CD14-positive monocyte (primary cell): Measurements from ENCODE around the gene CARD8. TPM values are rescaled to one million over a fixed set of nuclear protein-coding genes. Genes with fewer than 3 reads are reported as not detected.

Experiments
- DNase-seq, 3 donors: peaks; one replicate each; pipeline ENCODE4 v3.0.0-alpha.2; 2011 to 2022
- H2AFZ ChIP-seq: 2 replicates; pipeline ENCODE4 v1.6.0; 2012; ENCODE audit warnings: mild to moderate bottlenecking, low read depth, low read length, inconsistent platforms; ENCODE audit not compliant: insufficient read depth, poor library complexity, severe bottlenecking
- H3K27ac ChIP-seq, 2 donors: 1 replicate in 1 of 2; 2 replicates in 1 of 2; pipeline ENCODE4 v1.5.1; 2012 to 2013; ENCODE audit warnings: low read length in 2 of 2, control low read depth in 1 of 2, inconsistent platforms in 1 of 2, low read depth in 1 of 2, mild to moderate bottlenecking in 1 of 2
- H3K27me3 ChIP-seq, 2 donors: one replicate each; pipeline versions ENCODE4 v1.6.0 to v1.6.1; 2011 to 2013; ENCODE audit warnings: low read length in 2 of 2; ENCODE audit not compliant: control insufficient read depth in 2 of 2, insufficient read depth in 2 of 2
- H3K36me3 ChIP-seq, 2 donors: replicated peaks in 1 of 2; 1 replicate in 1 of 2; 2 replicates in 1 of 2; pipeline versions ENCODE4 v1.5.1 to v1.6.1; 2012 to 2013; ENCODE audit warnings: low read length in 2 of 2, control low read depth in 1 of 2, inconsistent platforms in 1 of 2, mild to moderate bottlenecking in 1 of 2; ENCODE audit not compliant: insufficient read depth in 2 of 2, control insufficient read depth in 1 of 2
- H3K4me1 ChIP-seq, 2 donors: 1 replicate in 1 of 2; 2 replicates in 1 of 2; pipeline versions ENCODE4 v1.5.1 to v1.6.1; 2012 to 2013; ENCODE audit warnings: low read length in 2 of 2, control low read depth in 1 of 2, inconsistent platforms in 1 of 2, mild to moderate bottlenecking in 1 of 2, moderate library complexity in 1 of 2; ENCODE audit not compliant: insufficient read depth in 2 of 2, control insufficient read depth in 1 of 2
- H3K4me2 ChIP-seq: replicated peaks from 2 replicates; pipeline ENCODE3; 2012; ENCODE audit warnings: low read length, moderate library complexity, mild to moderate bottlenecking; ENCODE audit not compliant: poor library complexity, severe bottlenecking; ENCODE audit errors: extremely low read depth
- H3K4me3 ChIP-seq, 3 experiments: fragments of 200-600 bp in 1 of 3; sonication (generic) in 1 of 3; replicated peaks in 1 of 3; 1 replicate in 2 of 3; 2 replicates in 1 of 3; pipeline ENCODE4 v1.5.1; 2011 to 2013; ENCODE audit warnings: low read length in 3 of 3, mild to moderate bottlenecking in 3 of 3, control low read depth in 2 of 3, low read depth in 2 of 3, inconsistent platforms in 1 of 3, moderate library complexity in 1 of 3
- H3K79me2 ChIP-seq: 2 replicates; pipeline ENCODE4 v1.6.0; 2012; ENCODE audit warnings: mild to moderate bottlenecking, control low read depth, inconsistent platforms, low read length, moderate library complexity; ENCODE audit not compliant: insufficient read depth
- H3K9ac ChIP-seq: 2 replicates; pipeline ENCODE4 v1.6.0; 2017; ENCODE audit warnings: low read length, mild to moderate bottlenecking; ENCODE audit not compliant: insufficient read depth, poor library complexity, severe bottlenecking
- H3K9me3 ChIP-seq, 2 donors: replicated peaks in 1 of 2; 1 replicate in 1 of 2; 2 replicates in 1 of 2; pipeline versions ENCODE4 v1.5.1 to v1.6.1; 2012 to 2013; ENCODE audit warnings: low read length in 2 of 2, control low read depth in 1 of 2; ENCODE audit not compliant: control insufficient read depth in 1 of 2, insufficient read depth in 1 of 2
- H4K20me1 ChIP-seq: 2 replicates; pipeline ENCODE4 v1.6.0; 2012; ENCODE audit warnings: mild to moderate bottlenecking, low read length, control low read depth, moderate library complexity; ENCODE audit not compliant: insufficient read depth
- H3K27ac Mint-ChIP-seq, 7 donors: one replicate each; pipeline ENCODE4 v1.8.0; 2020; ENCODE audit warnings: mild to moderate bottlenecking in 7 of 7, mixed read lengths in 7 of 7, moderate library complexity in 6 of 7, inconsistent platforms in 2 of 7
- H3K27me3 Mint-ChIP-seq, 3 donors: one replicate each; pipeline ENCODE4 v1.8.0; 2021 to 2022; ENCODE audit warnings: low read depth in 3 of 3, mild to moderate bottlenecking in 3 of 3, mixed read lengths in 3 of 3, moderate library complexity in 3 of 3, inconsistent platforms in 1 of 3
- H3K36me3 Mint-ChIP-seq, 2 donors: one replicate each; pipeline ENCODE4 v1.8.0; 2020; ENCODE audit warnings: mixed read lengths in 2 of 2, inconsistent platforms in 1 of 2, mild to moderate bottlenecking in 1 of 2
- H3K4me1 Mint-ChIP-seq: one replicate; pipeline ENCODE4 v1.8.0; 2020; ENCODE audit warnings: mild to moderate bottlenecking, mixed read lengths
- H3K4me3 Mint-ChIP-seq, 2 donors: one replicate each; pipeline ENCODE4 v1.8.0; 2020; ENCODE audit warnings: mild to moderate bottlenecking in 2 of 2, mixed read lengths in 2 of 2, moderate library complexity in 1 of 2
- H3K9me3 Mint-ChIP-seq, 7 donors: one replicate each; pipeline ENCODE4 v1.8.0; 2020 to 2022; ENCODE audit warnings: mixed read lengths in 7 of 7, mild to moderate bottlenecking in 6 of 7, moderate library complexity in 6 of 7, inconsistent platforms in 2 of 7
- WGBS: methylation state at CpG from one replicate; pipeline ENCODE4 v1.1.5; 2013; ENCODE audit warnings: missing lambda C conversion rate; ENCODE audit not compliant: insufficient coverage; 5-methylcytosine and 5-hydroxymethylcytosine counted together
- intact Hi-C, 2 donors: fragments of 100-400 bp; cut with micrococcal nuclease; formaldehyde crosslinking; loops; one replicate each; pipeline versions ENCODE4 v1.15.0 to v1.15.1; 2023
- polyA plus RNA-seq, 3 donors: library from polyadenylated mRNA; depleted of rRNA in 1 of 3; unstranded in 2 of 3; stranded (reverse) in 1 of 3; fragments of 300-500 nt in 2 of 3; fragments of >200 nt in 1 of 3; fragmentation: Illumina TruSeq in 2 of 3; gene quantifications; 1 replicate in 2 of 3; 2 replicates in 1 of 3; pipeline ENCODE4 v1.2.3, GENCODE V29; 2012 to 2021
- TF ChIP-seq, protein P1 (sequence below): fragments of 200-600 bp; IDR thresholded peaks from one replicate; pipeline ENCODE4 v1.8.0; 2022; ENCODE audit warnings: antibody characterized with exemption, mild to moderate bottlenecking

Gene CARD8
- polyA plus RNA-seq, 3 donors, result 76.4 to 122 (median 90.9) TPM

DNA sequence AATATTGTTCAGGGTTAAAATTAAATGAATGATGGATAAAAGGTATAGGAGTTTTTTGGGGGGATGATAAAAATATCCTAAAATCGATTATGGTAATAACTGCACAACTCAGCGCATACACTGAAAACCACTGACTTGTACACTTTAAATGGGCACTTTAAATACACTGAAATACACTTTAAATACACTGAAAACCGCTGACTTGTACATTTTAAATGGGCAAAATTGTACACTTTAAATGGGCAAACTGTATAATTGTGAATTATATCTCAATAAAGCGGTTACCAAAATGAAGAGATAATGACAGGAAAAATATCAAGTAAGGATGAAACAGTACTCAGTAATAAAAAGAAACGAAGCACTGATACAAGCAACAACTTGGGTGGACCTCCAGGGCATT lies 87.0 kb downstream of the CARD8 start:
- peak overlapping the region; percentile 96 for H2AFZ ChIP-seq
- H3K9me3 ChIP-seq, result no peaks in the 10 kb centered on the region
- no peak for DNase-seq
- no peak overlapping the region for H3K4me3 ChIP-seq
- H3K36me3 ChIP-seq, result peaks cover 9 to 11% of the 10 kb centered on the region in 2 donors
- H3K4me1 ChIP-seq, result peaks cover 12 to 23% of the 10 kb centered on the region in 2 donors
- Mint-ChIP-seq H3K4me3 (no peak overlapping the region), H3K36me3 (peaks cover 18 to 26% of the 10 kb centered on the region in 2 donors), H3K4me1 (peaks cover 14% of the 10 kb centered on the region), H3K27ac (peak overlapping the region in 4 of 7 donors; percentile 95 to 100 (median 98)), H3K9me3 (peaks cover 0 to 3% (median 0%) of the 10 kb centered on the region in 7 donors), H3K27me3 (no peaks in the 10 kb centered on the region)
- intact Hi-C loops, result no loop called here
- no peaks in the 10 kb centered on the region for H3K27me3 ChIP-seq
- H3K9ac ChIP-seq, result no peak overlapping the region
- peak overlapping the region in 1 of 2 donors; percentile 70 for H3K27ac ChIP-seq
- WGBS, result 100% methylated on average over 1 of the region's 5 CpGs
- TF ChIP-seq, protein P1, sequence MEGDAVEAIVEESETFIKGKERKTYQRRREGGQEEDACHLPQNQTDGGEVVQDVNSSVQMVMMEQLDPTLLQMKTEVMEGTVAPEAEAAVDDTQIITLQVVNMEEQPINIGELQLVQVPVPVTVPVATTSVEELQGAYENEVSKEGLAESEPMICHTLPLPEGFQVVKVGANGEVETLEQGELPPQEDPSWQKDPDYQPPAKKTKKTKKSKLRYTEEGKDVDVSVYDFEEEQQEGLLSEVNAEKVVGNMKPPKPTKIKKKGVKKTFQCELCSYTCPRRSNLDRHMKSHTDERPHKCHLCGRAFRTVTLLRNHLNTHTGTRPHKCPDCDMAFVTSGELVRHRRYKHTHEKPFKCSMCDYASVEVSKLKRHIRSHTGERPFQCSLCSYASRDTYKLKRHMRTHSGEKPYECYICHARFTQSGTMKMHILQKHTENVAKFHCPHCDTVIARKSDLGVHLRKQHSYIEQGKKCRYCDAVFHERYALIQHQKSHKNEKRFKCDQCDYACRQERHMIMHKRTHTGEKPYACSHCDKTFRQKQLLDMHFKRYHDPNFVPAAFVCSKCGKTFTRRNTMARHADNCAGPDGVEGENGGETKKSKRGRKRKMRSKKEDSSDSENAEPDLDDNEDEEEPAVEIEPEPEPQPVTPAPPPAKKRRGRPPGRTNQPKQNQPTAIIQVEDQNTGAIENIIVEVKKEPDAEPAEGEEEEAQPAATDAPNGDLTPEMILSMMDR, result no peak
- peaks cover 45% of the 10 kb centered on the region for H3K79me2 ChIP-seq
- peak overlapping the region; percentile 99 for H3K4me2 ChIP-seq
- H4K20me1 ChIP-seq, result no peaks in the 10 kb centered on the region

DNA sequence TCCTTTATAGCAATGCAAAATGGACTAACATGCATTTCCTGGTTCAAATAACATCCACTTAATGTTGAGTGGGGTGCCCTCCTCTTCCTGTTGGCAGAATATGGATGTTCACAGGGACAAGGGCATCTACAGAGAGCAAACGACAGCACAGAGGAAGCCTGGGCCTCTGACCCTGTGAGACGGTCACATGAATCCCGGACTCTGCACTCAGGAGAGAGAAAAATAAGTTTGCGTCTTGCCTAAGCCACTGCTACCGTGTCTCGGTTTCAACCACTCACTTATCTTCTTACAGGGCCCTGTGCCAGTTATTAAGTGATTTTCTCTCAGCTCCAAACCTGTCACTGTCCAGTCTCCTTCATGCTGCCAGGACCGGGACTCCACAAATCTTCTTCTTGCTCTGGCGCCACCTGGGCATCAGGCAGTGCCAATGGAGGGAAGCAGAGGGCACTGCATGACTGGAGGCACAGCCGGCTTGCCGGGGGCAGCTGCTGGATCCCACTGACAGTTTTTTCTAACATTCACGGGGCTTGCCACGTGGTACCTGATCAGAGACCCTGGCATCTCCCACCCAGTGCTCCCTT lies 97.4 kb downstream of the CARD8 start:
- WGBS, result 93% methylated on average over 10 of the region's 12 CpGs
- Mint-ChIP-seq H3K9me3 (peaks cover 0 to 6% (median 0%) of the 10 kb centered on the region in 7 donors), H3K27ac (no peak overlapping the region), H3K4me1 (peaks cover 4% of the 10 kb centered on the region), H3K4me3 (no peak overlapping the region), H3K27me3 (peaks cover 0 to 3% (median 0%) of the 10 kb centered on the region in 3 donors), H3K36me3 (peaks cover 38 to 58% of the 10 kb centered on the region in 2 donors)
- Histone ChIP-seq H3K9ac (no peak overlapping the region), H3K9me3 (peaks cover 0 to 4% of the 10 kb centered on the region in 2 donors), H3K27me3 (no peaks in the 10 kb centered on the region), H2AFZ (no peak overlapping the region), H3K36me3 (peaks cover 5 to 43% of the 10 kb centered on the region in 2 donors), H3K79me2 (no peaks in the 10 kb centered on the region), H3K27ac (no peak overlapping the region), H3K4me1 (peaks cover 3 to 5% of the 10 kb centered on the region in 2 donors), H4K20me1 (no peaks in the 10 kb centered on the region), H3K4me3 (no peak overlapping the region), H3K4me2 (no peak overlapping the region)
- no peak for DNase-seq
- intact Hi-C loops, result no loop called here
- TF ChIP-seq, protein P1, result no peak

Other genes with a start within 250 kb of the CARD8 start
- gene CABP5, start 211.8 kb downstream of the CARD8 start, polyA plus RNA-seq, result under 1 TPM in 1 of 3 donors, not detected in 2; 0.17 TPM
- 10 to 100 TPM in 1 of 3 donors, 1 to 10 TPM in 2; 3.8 to 14.5 (median 8.5) TPM for gene PLA2G4C, start 145.1 kb downstream of the CARD8 start, polyA plus RNA-seq
- 10 to 100 TPM in 1 of 3 donors, 1 to 10 TPM in 2; 2.5 to 11.3 (median 3.6) TPM for gene LIG1, start 85.6 kb downstream of the CARD8 start, polyA plus RNA-seq
- gene ZSWIM9, start 85.2 kb downstream of the CARD8 start, polyA plus RNA-seq, result 1 to 10 TPM in 1 of 3 donors, under 1 TPM in 2; 0.28 to 2.5 (median 0.97) TPM
- not detected for gene ZNF114, start 14.2 kb upstream of the CARD8 start, polyA plus RNA-seq
- gene EMP3, start 69.6 kb upstream of the CARD8 start, polyA plus RNA-seq, result 1,000 to 10,000 TPM in 1 of 3 donors, 100 to 1,000 TPM in 2; 802 to 1,036 (median 996) TPM
- gene TMEM143, start 108.0 kb upstream of the CARD8 start, polyA plus RNA-seq, result 10 to 100 TPM in 1 of 3 donors, 1 to 10 TPM in 2; 1.7 to 11.9 (median 2.1) TPM
- not detected for gene SYNGR4, start 108.5 kb upstream of the CARD8 start, polyA plus RNA-seq
- gene KDELR1, start 135.6 kb upstream of the CARD8 start, polyA plus RNA-seq, result 10 to 100 TPM; 42.0 to 72.0 (median 51.3) TPM
- under 1 TPM in 2 of 3 donors, not detected in 1; 0.13 to 0.29 TPM for gene GRIN2D, start 137.8 kb upstream of the CARD8 start, polyA plus RNA-seq
- 10 to 100 TPM in 1 of 3 donors, 1 to 10 TPM in 2; 3.7 to 13.9 (median 10.0) TPM for gene GRWD1, start 190.1 kb upstream of the CARD8 start, polyA plus RNA-seq
- gene KCNJ14, start 199.7 kb upstream of the CARD8 start, polyA plus RNA-seq, result under 1 TPM in 2 of 3 donors, not detected in 1; 0.09 to 0.56 TPM
- 10 to 100 TPM; 21.3 to 48.2 (median 21.7) TPM for gene CYTH2, start 213.5 kb upstream of the CARD8 start, polyA plus RNA-seq